ENCODE measurements around the gene AUH.

The AUH gene

GRCh38 chr9:91212596-91213243, 149.0 kb downstream of the AUH start:
- no peak overlapping the region for H3K27ac ChIP-seq
- TF ChIP-seq CTCF (IDR thresholded peaks at IDR 0.05) (no peak), ZFX (IDR thresholded peaks at IDR 0.05; ENCODE audit: borderline replicate concordance) (no peak)

GRCh38 chr9:91211919-91212318, 149.8 kb downstream of the AUH start:
- TF ChIP-seq CTCF (IDR thresholded peaks at IDR 0.05) = no peak
- TF ChIP-seq ZFX (IDR thresholded peaks at IDR 0.05; ENCODE audit: borderline replicate concordance) = no peak
- no peak overlapping the region for H3K27ac ChIP-seq

- TF ChIP-seq ZFX (IDR thresholded peaks at IDR 0.05; ENCODE audit: borderline replicate concordance) (no peak), CTCF (IDR thresholded peaks at IDR 0.05) (no peak)
Observed at GRCh38 chr9:91211414-91211813, 150.3 kb downstream of the AUH start.

GRCh38 chr9:91210318-91210717, 151.4 kb downstream of the AUH start:
- TF ChIP-seq CTCF (IDR thresholded peaks at IDR 0.05) (no peak), ZFX (IDR thresholded peaks at IDR 0.05; ENCODE audit: borderline replicate concordance) (no peak)
- no peak overlapping the region for H3K27ac ChIP-seq

More at GRCh38 chr9:91211414-91211813, 150.3 kb downstream of the AUH start:
- H3K27ac ChIP-seq = no peak overlapping the region

- no peak for TF ChIP-seq CTCF (IDR thresholded peaks at IDR 0.05)
- no peak for TF ChIP-seq ZFX (IDR thresholded peaks at IDR 0.05; ENCODE audit: borderline replicate concordance)
- H3K27ac ChIP-seq = no peak overlapping the region
Observed at GRCh38 chr9:91208837-91209236, 152.9 kb downstream of the AUH start.

GRCh38 chr9:91208419-91208745, 153.3 kb downstream of the AUH start:
- TF ChIP-seq ZFX (IDR thresholded peaks at IDR 0.05; ENCODE audit: borderline replicate concordance) (no peak), CTCF (IDR thresholded peaks at IDR 0.05) (no peak)
- no peak overlapping the region for H3K27ac ChIP-seq

- TF ChIP-seq ZFX (IDR thresholded peaks at IDR 0.05; ENCODE audit: borderline replicate concordance) = no peak
- TF ChIP-seq CTCF (IDR thresholded peaks at IDR 0.05) = no peak
- no peak overlapping the region for H3K27ac ChIP-seq
Observed at GRCh38 chr9:91207729-91208418, 153.8 kb downstream of the AUH start.

Measured in 22Rv1 (cell line).